PFSK-1 (cell line): Measurements from ENCODE around the gene TPST1.

ENCODE experiments used
- FOXP2 ChIP-seq: optimal IDR thresholded peaks from 2 replicates; pipeline ENCODE3; 2011; ENCODE audit warnings: borderline replicate concordance, control low read depth, inconsistent platforms; ENCODE audit not compliant: insufficient read depth; ENCODE audit errors: extremely low read length, extremely low read depth
- POLR2AphosphoS5 ChIP-seq: IDR thresholded peaks from 2 replicates; pipeline ENCODE4 v1.6.1; 2012; ENCODE audit warnings: low read depth, mild to moderate bottlenecking, control low read depth, low read length, moderate library complexity
- REST ChIP-seq, 2 experiments: IDR thresholded peaks; 2 replicates each; pipeline versions ENCODE4 v1.6.1 to v1.8.0; 2011 to 2012; ENCODE audit warnings: low read depth in 2 of 2, low read length in 2 of 2, control low read depth in 1 of 2, inconsistent platforms in 1 of 2, mild to moderate bottlenecking in 1 of 2, moderate library complexity in 1 of 2; ENCODE audit not compliant: insufficient read depth in 1 of 2
- SIN3A ChIP-seq: IDR thresholded peaks from 2 replicates; pipeline ENCODE4 v1.6.1; 2012; ENCODE audit warnings: mild to moderate bottlenecking, low read length, moderate library complexity, borderline replicate concordance; ENCODE audit not compliant: insufficient read depth
- TAF1 ChIP-seq: IDR thresholded peaks from 2 replicates; pipeline ENCODE4 v1.6.1; 2012; ENCODE audit warnings: low read length, control low read depth, borderline replicate concordance; ENCODE audit not compliant: insufficient read depth

The TPST1 gene

GRCh38 chr7:66301249-66301648 is 96.1 kb downstream of the TPST1 start:
- TF ChIP-seq REST (IDR thresholded peaks at IDR 0.05; ENCODE audit: insufficient read depth in 1 of 2, low read depth in 2 of 2, low read length in 2 of 2) = no peak
- TF ChIP-seq POLR2AphosphoS5 = no peak
- TF ChIP-seq TAF1 = no peak
- no peak for TF ChIP-seq FOXP2
- no peak for TF ChIP-seq SIN3A

- TF ChIP-seq REST (IDR thresholded peaks at IDR 0.05; ENCODE audit: insufficient read depth in 1 of 2, low read depth in 2 of 2, low read length in 2 of 2) (no peak), FOXP2 (no peak), SIN3A (no peak), POLR2AphosphoS5 (no peak), TAF1 (no peak)
Measured at GRCh38 chr7:66301737-66302136, 96.6 kb downstream of the TPST1 start.

- TF ChIP-seq SIN3A = no peak
- no peak for TF ChIP-seq POLR2AphosphoS5
- no peak for TF ChIP-seq REST (IDR thresholded peaks at IDR 0.05; ENCODE audit: insufficient read depth in 1 of 2, low read depth in 2 of 2, low read length in 2 of 2)
- TF ChIP-seq TAF1 = no peak
Measured at GRCh38 chr7:66303454-66304155, 98.5 kb downstream of the TPST1 start.

GRCh38 chr7:66304536-66304935 is 99.4 kb downstream of the TPST1 start:
- no peak for TF ChIP-seq FOXP2
- no peak for TF ChIP-seq SIN3A
- no peak for TF ChIP-seq TAF1
- no peak for TF ChIP-seq REST (IDR thresholded peaks at IDR 0.05; ENCODE audit: insufficient read depth in 1 of 2, low read depth in 2 of 2, low read length in 2 of 2)
- no peak for TF ChIP-seq POLR2AphosphoS5

- TF ChIP-seq REST (IDR thresholded peaks at IDR 0.05; ENCODE audit: insufficient read depth in 1 of 2, low read depth in 2 of 2, low read length in 2 of 2) (no peak), FOXP2 (no peak), SIN3A (no peak), POLR2AphosphoS5 (no peak), TAF1 (no peak)
Measured at GRCh38 chr7:66306243-66306642, 101.1 kb downstream of the TPST1 start.
